Pancreas (tissue), 10 donors: ENCODE measurements around the gene SNN. TPM values are rescaled to one million over a fixed set of nuclear protein-coding genes. Genes with fewer than 3 reads are reported as not detected.

Source experiments
- ATAC-seq, 4 donors: fragments of 200-7000 bp; cut with Tn5 transposase; one replicate each; pipeline versions ENCODE4 v1.8.0 to v1.9.1; 2020; ENCODE audit warnings: mild to moderate bottlenecking in 4 of 4, moderate library complexity in 4 of 4
- DNase-seq, 6 donors: peaks; one replicate each; pipeline ENCODE4 v3.0.0-alpha.2; 2020
- FAIRE-seq: peaks from 2 replicates; lab custom pipeline; 2012; peaks lifted over from hg19 to GRCh38; lab: Jason Lieb, UNC
- H3K27ac ChIP-seq, 4 donors: fragments of 200-600 bp; sonication (generic); 1 replicate in 3 of 4; 2 replicates in 1 of 4; pipeline versions ENCODE4 v1.5.0 to v1.8.0; 2020
- H3K27me3 ChIP-seq, 4 donors: fragments of 200-600 bp; one replicate each; pipeline ENCODE4 v1.8.0; 2021
- H3K36me3 ChIP-seq, 3 donors: fragments of 200-600 bp; sonication (generic) in 1 of 3; one replicate each; pipeline versions ENCODE4 v1.5.0 to v1.8.0; 2020 to 2021
- H3K4me1 ChIP-seq, 3 donors: fragments of 200-600 bp; one replicate each; pipeline ENCODE4 v1.8.0; 2021
- H3K4me3 ChIP-seq, 4 donors: fragments of 200-600 bp; sonication (generic) in 2 of 4; one replicate each; pipeline versions ENCODE4 v1.5.0 to v1.8.0; 2020 to 2021
- H3K9me3 ChIP-seq, 4 donors: fragments of 200-600 bp; one replicate each; pipeline ENCODE4 v1.8.0; 2021
- WGBS, 2 donors: extraction: QIAGEN DNeasy Blood & Tissue Kit; methylation state at CpG; one replicate each; pipeline ENCODE4 v1.1.7; 2013; 5-methylcytosine and 5-hydroxymethylcytosine counted together
- intact Hi-C, 3 donors: fragments of 100-400 bp; cut with DNase I; formaldehyde crosslinking; loops; one replicate each; pipeline versions ENCODE4 v1.11.1 to v1.14.2; 2022
- polyA plus RNA-seq, 2 donors: library from polyadenylated mRNA; stranded (reverse); fragments of 200-250 nt; gene quantifications; one replicate each; pipeline ENCODE4 v1.2.3, GENCODE V29; 2013
- total RNA-seq, 6 donors: library from RNA; stranded (reverse); fragmentation: NEBNext Ultra II Directional in 4 of 6; extraction: Animal tissue kit (Norgen Biotek cat#: 25700) in 4 of 6; gene quantifications; one replicate each; pipeline versions ENCODE4 v1.2.1 to v1.2.4, GENCODE V29; 2021 to 2023
- TF ChIP-seq, protein P1 (sequence below), 4 donors: fragments of 200-600 bp; sonication (generic) in 3 of 4; IDR thresholded peaks; one replicate each; pipeline versions ENCODE4 v1.5.0 to v1.8.0; 2021; ENCODE audit warnings: antibody characterized with exemption in 4 of 4
- donor health status: healthy with polysubstance abuse.
- donor health status: DM: no; HTN: no; CAD: no; lungs with moderate emphysema.
- donor health status: DM: no; HTN: no; CAD: no.
- donor health status: control.
- donor health status: control.
- donor health status: Bipolar disorder and iron deficiency.
- donor health status: DM: yes; HTN: yes; CAD: no.
- donor health status: DM: no; HTN: no; CAD: no.
- donor health status: DM: no; HTN: no; CAD: no.
- donor health status: DM: yes; HTN: yes; CAD: no.

SNN gene
- total RNA-seq (10 to 100 TPM in 1 of 6 donors, 1 to 10 TPM in 5; 3.9 to 10.6 (median 4.5) TPM), polyA plus RNA-seq (1 to 10 TPM; 4.0 to 4.6 TPM)

DNA sequence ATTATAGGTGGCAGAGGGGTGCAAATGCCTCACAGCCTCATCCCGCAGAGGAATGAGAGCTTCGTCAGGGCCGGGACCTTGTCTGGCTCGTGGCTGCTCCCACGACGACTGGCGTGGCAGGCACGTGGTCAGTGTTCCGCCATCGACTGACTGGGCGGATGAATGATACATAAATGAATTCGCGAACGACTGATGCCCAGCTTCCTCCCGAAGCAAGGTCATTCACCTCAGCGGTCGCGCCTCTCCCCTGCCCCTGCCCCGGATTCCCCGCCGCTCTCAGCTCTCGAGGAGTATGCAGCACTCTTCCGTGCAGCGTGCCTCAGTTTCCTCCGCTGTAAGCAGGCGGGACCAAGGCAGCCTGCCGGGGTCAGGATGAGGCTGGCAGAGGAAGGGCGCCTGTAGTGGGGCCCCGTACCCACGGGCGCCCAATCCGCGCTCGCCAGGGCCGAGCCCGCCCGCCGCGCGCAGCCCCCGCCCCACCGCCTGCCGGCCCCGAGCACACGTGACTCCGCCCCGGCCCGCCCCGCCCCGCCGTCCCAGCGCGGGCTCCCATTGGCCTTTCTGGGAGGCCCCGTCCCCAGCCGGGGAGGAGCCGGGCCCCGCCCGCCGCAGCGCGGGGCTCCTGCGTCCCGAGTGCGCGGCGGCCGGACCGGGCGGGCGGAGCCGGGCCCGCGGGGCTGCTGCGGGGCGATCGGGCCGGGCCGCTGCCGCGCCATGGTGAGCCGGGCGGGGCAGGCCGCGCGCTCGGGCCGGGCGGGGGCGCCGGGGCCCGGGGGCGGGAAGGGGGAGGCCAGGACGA, at the start of gene SNN:
Gene SNN (plus strand): TSS at position 632 of the 799 bp plus-strand sequence. CDS start 7,605 bp downstream, outside the sequence.
- Histone ChIP-seq H3K36me3 (no peaks in the 10 kb centered on the region), H3K27me3 (no peaks in the 10 kb centered on the region), H3K9me3 (no peaks in the 10 kb centered on the region), H3K4me1 (peaks cover 0 to 10% (median 5%) of the 10 kb centered on the region in 3 donors), H3K4me3 (peak within 1 kb of the TSS; percentile 61 to 77 (median 72)), H3K27ac (peak within 1 kb of the TSS in 3 of 4 donors; percentile 6 to 30 (median 18))
- TF ChIP-seq, protein P1, sequence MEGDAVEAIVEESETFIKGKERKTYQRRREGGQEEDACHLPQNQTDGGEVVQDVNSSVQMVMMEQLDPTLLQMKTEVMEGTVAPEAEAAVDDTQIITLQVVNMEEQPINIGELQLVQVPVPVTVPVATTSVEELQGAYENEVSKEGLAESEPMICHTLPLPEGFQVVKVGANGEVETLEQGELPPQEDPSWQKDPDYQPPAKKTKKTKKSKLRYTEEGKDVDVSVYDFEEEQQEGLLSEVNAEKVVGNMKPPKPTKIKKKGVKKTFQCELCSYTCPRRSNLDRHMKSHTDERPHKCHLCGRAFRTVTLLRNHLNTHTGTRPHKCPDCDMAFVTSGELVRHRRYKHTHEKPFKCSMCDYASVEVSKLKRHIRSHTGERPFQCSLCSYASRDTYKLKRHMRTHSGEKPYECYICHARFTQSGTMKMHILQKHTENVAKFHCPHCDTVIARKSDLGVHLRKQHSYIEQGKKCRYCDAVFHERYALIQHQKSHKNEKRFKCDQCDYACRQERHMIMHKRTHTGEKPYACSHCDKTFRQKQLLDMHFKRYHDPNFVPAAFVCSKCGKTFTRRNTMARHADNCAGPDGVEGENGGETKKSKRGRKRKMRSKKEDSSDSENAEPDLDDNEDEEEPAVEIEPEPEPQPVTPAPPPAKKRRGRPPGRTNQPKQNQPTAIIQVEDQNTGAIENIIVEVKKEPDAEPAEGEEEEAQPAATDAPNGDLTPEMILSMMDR (IDR thresholded peaks at IDR 0.05), result no peak
- intact Hi-C loops, result loop anchor here in 1 of 3 donors (10.0 kb wide), 1 partner anchor 263 kb away; no protein-coding TSS in a partner anchor
- DNase-seq (peak; percentile 82 to 96 (median 91)), ATAC-seq (peak; percentile 91 to 96 (median 94)), FAIRE-seq (no peak)
- WGBS, 2 donors, result 6 to 11% methylated on average over 40 to 93 of the region's 93 CpGs

DNA sequence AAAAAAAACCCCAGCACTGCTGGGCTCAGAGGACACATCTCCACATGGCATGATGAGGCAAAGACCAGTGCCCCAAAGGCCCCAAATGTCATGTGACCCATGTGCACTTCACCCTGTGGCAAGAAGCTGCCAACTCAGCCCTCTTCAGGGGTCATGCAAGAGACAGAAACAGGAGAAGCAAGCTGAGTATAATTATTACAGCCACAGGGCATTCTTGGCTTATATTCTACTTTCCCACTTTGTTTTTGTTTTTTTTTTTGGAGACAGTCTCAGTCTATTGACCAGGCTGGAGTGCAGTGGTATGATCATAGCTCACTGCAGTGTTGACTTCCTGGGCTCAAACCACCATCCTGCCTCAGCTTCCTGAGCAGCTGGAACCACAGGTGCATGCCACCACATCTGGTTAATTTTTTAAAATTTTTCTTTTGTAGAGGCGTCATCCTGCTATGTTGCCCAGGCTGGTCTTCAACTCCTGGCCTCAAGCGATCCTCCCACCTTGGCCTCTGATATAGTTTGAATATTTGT, 48.9 kb upstream of the SNN start:
- Histone ChIP-seq H3K27ac (no peak overlapping the region), H3K36me3 (no peaks in the 10 kb centered on the region), H3K27me3 (no peaks in the 10 kb centered on the region), H3K4me3 (no peak overlapping the region), H3K4me1 (no peaks in the 10 kb centered on the region), H3K9me3 (no peaks in the 10 kb centered on the region)
- TF ChIP-seq, protein P1 (IDR thresholded peaks at IDR 0.05), result no peak
- peak in 2 of 4 donors; percentile 62 to 68 for ATAC-seq
- DNase-seq, result no peak
- intact Hi-C loops, result no loop called here
- no peak for FAIRE-seq
- WGBS, 2 donors, result 90 to 98% methylated on average over 2 of the region's 2 CpGs

DNA sequence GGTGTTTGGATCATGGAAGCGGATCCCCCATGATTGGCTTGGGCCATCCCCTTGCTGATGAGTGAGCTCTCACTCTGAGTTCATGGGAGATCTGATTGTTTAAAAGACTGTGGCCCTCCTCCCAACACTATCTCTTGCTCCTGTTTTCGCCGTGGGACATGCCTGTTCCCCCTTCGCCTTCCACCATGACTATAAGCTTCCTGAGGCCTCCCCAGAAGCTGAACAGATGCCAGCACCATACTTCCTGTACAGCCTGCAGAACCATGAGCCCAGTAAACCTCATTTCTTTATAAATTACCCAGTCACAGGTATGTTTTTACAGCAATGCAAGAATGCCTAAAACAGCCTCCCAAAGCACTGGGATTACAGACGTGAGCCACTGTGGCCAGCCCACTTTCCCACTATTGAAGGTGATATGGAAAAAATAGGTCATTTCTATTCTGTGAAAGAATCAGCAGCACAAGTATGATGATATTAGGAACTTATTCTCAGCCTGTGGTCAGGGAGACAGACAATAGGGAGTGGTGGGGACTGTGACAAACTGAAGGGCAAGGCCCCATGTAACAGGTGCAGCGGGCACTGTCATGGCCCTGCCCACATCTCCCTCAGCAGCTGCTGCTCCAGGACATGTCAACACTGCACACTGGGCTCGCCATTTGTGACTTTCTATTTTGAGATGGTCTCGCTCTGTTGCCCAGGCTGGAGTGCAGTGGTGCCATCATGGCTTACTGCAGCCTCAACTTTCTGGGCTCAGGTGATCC, 47.8 kb upstream of the SNN start:
- Histone ChIP-seq H3K4me1 (no peaks in the 10 kb centered on the region), H3K27ac (no peak overlapping the region), H3K27me3 (no peaks in the 10 kb centered on the region), H3K4me3 (no peak overlapping the region), H3K9me3 (no peaks in the 10 kb centered on the region), H3K36me3 (no peaks in the 10 kb centered on the region)
- FAIRE-seq (no peak), DNase-seq (no peak), ATAC-seq (no peak)
- 89 to 95% methylated on average over 8 of the region's 8 CpGs for WGBS, 2 donors
- TF ChIP-seq, protein P1 (IDR thresholded peaks at IDR 0.05), result no peak
- intact Hi-C loops, result no loop called here

DNA sequence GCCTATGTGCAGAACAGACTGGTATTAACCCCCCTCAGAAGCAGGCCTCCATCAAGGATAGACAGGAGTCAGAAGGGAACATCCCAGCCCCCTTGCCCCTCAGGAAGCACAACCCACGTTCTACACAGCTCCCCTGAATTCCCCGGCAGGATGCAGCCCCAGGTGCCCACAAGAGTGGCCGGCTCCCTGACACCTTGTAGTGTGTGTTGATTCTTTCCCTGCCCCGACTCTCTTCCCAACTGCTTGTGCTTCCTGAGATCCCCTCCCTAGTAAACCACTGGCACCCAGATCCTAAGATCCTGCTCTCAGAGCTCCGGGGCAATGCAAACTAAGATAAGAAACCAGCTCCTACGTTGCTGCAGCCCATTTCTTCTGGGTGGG, 46.7 kb upstream of the SNN start:
- H3K9me3 ChIP-seq, result no peaks in the 10 kb centered on the region
- WGBS, 2 donors, result 71 to 84% methylated on average over 6 of the region's 6 CpGs
- H3K27ac ChIP-seq, result no peak overlapping the region
- H3K27me3 ChIP-seq, result no peaks in the 10 kb centered on the region
- TF ChIP-seq, protein P1 (IDR thresholded peaks at IDR 0.05), result no peak
- no peak overlapping the region for H3K4me3 ChIP-seq
- no peak for FAIRE-seq
- no peaks in the 10 kb centered on the region for H3K36me3 ChIP-seq
- no peak for ATAC-seq
- no peaks in the 10 kb centered on the region for H3K4me1 ChIP-seq
- DNase-seq, result no peak
- intact Hi-C loops, result no loop called here
